H9 (cell line): Measurements from ENCODE around the gene FLOT2. TPM values are rescaled to one million over a fixed set of nuclear protein-coding genes. Genes with fewer than 3 reads are reported as not detected.

ENCODE experiments used
- DNase-seq: peaks from one replicate; pipeline ENCODE4 v3.0.0-alpha.2; 2017
- H2AFZ ChIP-seq: one replicate; pipeline ENCODE4 v1.6.1; 2013; ENCODE audit warnings: mild to moderate bottlenecking, low read length, control low read depth, moderate library complexity
- H2AK5ac ChIP-seq: 2 replicates; pipeline ENCODE4 v1.6.1; 2013; ENCODE audit warnings: low read length, control low read depth, mixed read lengths; ENCODE audit not compliant: insufficient read length
- H2BK120ac ChIP-seq: one replicate; pipeline ENCODE4 v1.6.1; 2013; ENCODE audit warnings: low read depth, mild to moderate bottlenecking, low read length, control low read depth, inconsistent platforms; ENCODE audit not compliant: poor library complexity, severe bottlenecking
- H2BK12ac ChIP-seq: 2 replicates; pipeline ENCODE4 v1.6.1; 2013; ENCODE audit warnings: low read length, control low read depth, mixed read lengths, low read depth; ENCODE audit not compliant: insufficient read length
- H2BK15ac ChIP-seq: 2 replicates; pipeline ENCODE4 v1.6.1; 2013; ENCODE audit warnings: low read depth, low read length, control low read depth
- H2BK20ac ChIP-seq: one replicate; pipeline ENCODE4 v1.6.1; 2013; ENCODE audit warnings: low read depth, mild to moderate bottlenecking, low read length, control low read depth, inconsistent platforms; ENCODE audit not compliant: poor library complexity, severe bottlenecking
- H2BK5ac ChIP-seq: 2 replicates; pipeline ENCODE4 v1.6.1; 2013; ENCODE audit warnings: low read length, control low read depth, mixed read lengths; ENCODE audit not compliant: insufficient read length
- H3K14ac ChIP-seq: 2 replicates; pipeline ENCODE4 v1.6.1; 2013; ENCODE audit warnings: low read length, control low read depth; ENCODE audit not compliant: insufficient read depth
- H3K18ac ChIP-seq: 2 replicates; pipeline ENCODE4 v1.6.1; 2013; ENCODE audit warnings: low read depth, mild to moderate bottlenecking, mixed read lengths, low read length, control low read depth; ENCODE audit not compliant: insufficient read length
- H3K23ac ChIP-seq: 2 replicates; pipeline ENCODE4 v1.6.1; 2013; ENCODE audit warnings: low read length, control low read depth, mixed read lengths, low read depth; ENCODE audit not compliant: insufficient read length
- H3K23me2 ChIP-seq: 2 replicates; pipeline ENCODE4 v1.6.1; 2013; ENCODE audit warnings: low read depth, mild to moderate bottlenecking, mixed read lengths, low read length, control low read depth; ENCODE audit not compliant: insufficient read length, poor library complexity, severe bottlenecking
- H3K27ac ChIP-seq: 2 replicates; pipeline ENCODE4 v1.5.1; 2013; ENCODE audit warnings: low read length, control low read depth, mixed read lengths, low read depth; ENCODE audit not compliant: insufficient read length
- H3K27me3 ChIP-seq: 2 replicates; pipeline ENCODE4 v1.6.1; 2013; ENCODE audit warnings: low read length, control low read depth, inconsistent platforms; ENCODE audit not compliant: insufficient read depth
- H3K4ac ChIP-seq: 2 replicates; pipeline ENCODE4 v1.6.1; 2013; ENCODE audit warnings: low read depth, mild to moderate bottlenecking, control low read depth, inconsistent platforms, low read length, moderate library complexity
- H3K4me1 ChIP-seq: 2 replicates; pipeline ENCODE4 v1.6.1; 2013; ENCODE audit warnings: low read length, control low read depth, inconsistent platforms; ENCODE audit not compliant: insufficient read depth
- H3K4me2 ChIP-seq: 2 replicates; pipeline ENCODE4 v1.6.1; 2013; ENCODE audit warnings: low read length, control low read depth, mixed read lengths; ENCODE audit not compliant: insufficient read length, insufficient read depth
- H3K56ac ChIP-seq: 2 replicates; pipeline ENCODE4 v1.6.1; 2013; ENCODE audit warnings: low read depth, mild to moderate bottlenecking, mixed read lengths, low read length, control low read depth; ENCODE audit not compliant: insufficient read length
- H3K79me1 ChIP-seq: 2 replicates; pipeline ENCODE4 v1.6.1; 2013; ENCODE audit warnings: low read depth, mild to moderate bottlenecking, moderate library complexity, low read length, control low read depth, inconsistent platforms; ENCODE audit not compliant: insufficient read depth, poor library complexity, severe bottlenecking
- H3K79me2 ChIP-seq: 2 replicates; pipeline ENCODE4 v1.6.1; 2013; ENCODE audit warnings: low read length, control low read depth, inconsistent platforms; ENCODE audit not compliant: insufficient read depth
- H3K9ac ChIP-seq: 2 replicates; pipeline ENCODE4 v1.6.1; 2013; ENCODE audit warnings: low read length, control low read depth, mixed read lengths; ENCODE audit not compliant: insufficient read length; ENCODE audit errors: extremely low read depth
- H3K9me3 ChIP-seq: one replicate; pipeline ENCODE4 v1.6.1; 2013; ENCODE audit warnings: low read depth, low read length, inconsistent platforms; ENCODE audit not compliant: control insufficient read depth
- H3T11ph ChIP-seq: one replicate; pipeline ENCODE4 v1.6.1; 2013; ENCODE audit warnings: mild to moderate bottlenecking, low read length, control low read depth, inconsistent platforms
- H4K20me1 ChIP-seq: one replicate; pipeline ENCODE4 v1.6.1; 2013; ENCODE audit not compliant: control insufficient read depth, insufficient read length, insufficient read depth
- H4K5ac ChIP-seq: 2 replicates; pipeline ENCODE4 v1.6.1; 2013; ENCODE audit warnings: low read depth, mild to moderate bottlenecking, mixed read lengths, low read length, control low read depth; ENCODE audit not compliant: insufficient read length
- H4K8ac ChIP-seq: replicated peaks from 2 replicates; pipeline ENCODE4 v1.6.1; 2013; ENCODE audit warnings: low read length, control low read depth, mixed read lengths, low read depth; ENCODE audit not compliant: insufficient read length
- H4K91ac ChIP-seq: 2 replicates; pipeline ENCODE4 v1.6.1; 2013; ENCODE audit warnings: low read depth, mild to moderate bottlenecking, moderate library complexity, mixed read lengths, low read length, control low read depth; ENCODE audit not compliant: insufficient read length
- H3K27ac Mint-ChIP-seq, 3 experiments: 2 replicates in 2 of 3; 3 replicates in 1 of 3; pipeline ENCODE4 v1.8.0; 2020 to 2021; ENCODE audit warnings: mixed read lengths in 3 of 3, mild to moderate bottlenecking in 1 of 3, moderate library complexity in 1 of 3
- H3K27me3 Mint-ChIP-seq: 2 replicates; pipeline ENCODE4 v1.8.0; 2021; ENCODE audit warnings: low read depth, mild to moderate bottlenecking, moderate library complexity, mixed read lengths
- H3K36me3 Mint-ChIP-seq, 3 experiments: 2 replicates in 2 of 3; 3 replicates in 1 of 3; pipeline ENCODE4 v1.8.0; 2020 to 2021; ENCODE audit warnings: low read depth in 3 of 3, mixed read lengths in 3 of 3; ENCODE audit not compliant: insufficient read depth in 1 of 3
- H3K4me1 Mint-ChIP-seq, 2 experiments: 2 replicates each; pipeline ENCODE4 v1.8.0; 2020; ENCODE audit warnings: mixed read lengths in 2 of 2
- H3K4me3 Mint-ChIP-seq, 2 experiments: 2 replicates in 1 of 2; 3 replicates in 1 of 2; pipeline ENCODE4 v1.8.0; 2020 to 2021; ENCODE audit warnings: mild to moderate bottlenecking in 2 of 2, mixed read lengths in 2 of 2, moderate library complexity in 1 of 2
- H3K9me3 Mint-ChIP-seq, 2 experiments: 2 replicates in 1 of 2; 3 replicates in 1 of 2; pipeline ENCODE4 v1.8.0; 2020; ENCODE audit warnings: mild to moderate bottlenecking in 2 of 2, mixed read lengths in 2 of 2, moderate library complexity in 1 of 2
- WGBS: extraction: QIAGEN DNeasy Blood & Tissue Kit; methylation state at CpG from one replicate; pipeline ENCODE4 v1.1.7; 2013; ENCODE audit warnings: missing lambda C conversion rate, low lambda C conversion rate, mixed read lengths; ENCODE audit not compliant: insufficient read length; ENCODE audit errors: extremely low coverage; 5-methylcytosine and 5-hydroxymethylcytosine counted together
- total RNA-seq: library from RNA; stranded (reverse); gene quantifications from 2 replicates; pipeline ENCODE4 v1.2.1, GENCODE V29; 2021
- TF ChIP-seq, protein P1 (sequence below): fragments of 200-600 bp; sonication (generic); conservative IDR thresholded peaks from 3 replicates; pipeline ENCODE4 v1.8.0; 2021; ENCODE audit warnings: antibody characterized with exemption, mild to moderate bottlenecking

FLOT2 gene
- total RNA-seq, 1 experiment from 2014 or later: 173 TPM

DNA sequence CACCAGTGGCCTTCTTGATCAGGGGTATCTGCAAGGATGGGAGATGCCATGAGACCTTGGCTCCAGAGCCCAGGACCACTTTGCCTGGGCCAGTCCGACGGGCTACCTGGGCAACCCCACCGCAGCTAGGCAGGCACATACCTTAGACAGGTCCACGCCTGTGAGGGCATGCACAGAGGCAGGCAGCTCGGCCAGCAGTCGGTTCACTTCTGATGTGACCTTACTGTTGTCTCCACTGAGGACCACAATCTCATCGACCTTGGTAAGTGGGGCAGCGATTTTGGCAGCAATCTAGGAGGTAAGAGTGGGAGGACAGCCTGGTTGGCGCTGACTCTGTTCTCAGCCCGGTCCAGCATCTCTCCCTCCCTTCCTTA is 17.0 kb downstream of the FLOT2 start:
- Histone ChIP-seq H2AFZ (no peak overlapping the region), H3K23me2 (no peaks in the 10 kb centered on the region), H3T11ph (no peak overlapping the region), H4K5ac (no peak overlapping the region), H3K9ac (no peak overlapping the region), H3K14ac (no peak overlapping the region), H3K27ac (no peak overlapping the region), H3K79me1 (no peaks in the 10 kb centered on the region), H2BK20ac (no peak overlapping the region), H3K56ac (no peak overlapping the region), H2AK5ac (no peak overlapping the region), H3K23ac (no peak overlapping the region), H3K9me3 (no peaks in the 10 kb centered on the region), H4K91ac (no peak overlapping the region), H3K4ac (no peak overlapping the region), H4K20me1 (no peaks in the 10 kb centered on the region), H4K8ac (no peak overlapping the region), H2BK5ac (no peak overlapping the region), H3K27me3 (no peaks in the 10 kb centered on the region), H3K18ac (no peak overlapping the region), H2BK12ac (no peak overlapping the region), H2BK15ac (no peak overlapping the region), H3K79me2 (no peaks in the 10 kb centered on the region), H2BK120ac (no peak overlapping the region), H3K4me1 (no peaks in the 10 kb centered on the region), H3K4me2 (no peak overlapping the region)
- Mint-ChIP-seq H3K27me3 (no peaks in the 10 kb centered on the region), H3K9me3 (peaks cover 4 to 6% of the 10 kb centered on the region in 2 experiments; a peak in 3 of 5 replicates), H3K4me1 (peaks cover 6 to 8% of the 10 kb centered on the region in 2 experiments), H3K4me3 (no peak overlapping the region; a peak in 1 of 5 replicates), H3K27ac (no peak overlapping the region), H3K36me3 (peaks cover 29 to 70% (median 66%) of the 10 kb centered on the region in 3 experiments; a peak in 6 of 7 replicates)
- no CpG with 5 or more reads among the region's 10 CpGs for WGBS
- no peak for DNase-seq
- TF ChIP-seq, protein P1, sequence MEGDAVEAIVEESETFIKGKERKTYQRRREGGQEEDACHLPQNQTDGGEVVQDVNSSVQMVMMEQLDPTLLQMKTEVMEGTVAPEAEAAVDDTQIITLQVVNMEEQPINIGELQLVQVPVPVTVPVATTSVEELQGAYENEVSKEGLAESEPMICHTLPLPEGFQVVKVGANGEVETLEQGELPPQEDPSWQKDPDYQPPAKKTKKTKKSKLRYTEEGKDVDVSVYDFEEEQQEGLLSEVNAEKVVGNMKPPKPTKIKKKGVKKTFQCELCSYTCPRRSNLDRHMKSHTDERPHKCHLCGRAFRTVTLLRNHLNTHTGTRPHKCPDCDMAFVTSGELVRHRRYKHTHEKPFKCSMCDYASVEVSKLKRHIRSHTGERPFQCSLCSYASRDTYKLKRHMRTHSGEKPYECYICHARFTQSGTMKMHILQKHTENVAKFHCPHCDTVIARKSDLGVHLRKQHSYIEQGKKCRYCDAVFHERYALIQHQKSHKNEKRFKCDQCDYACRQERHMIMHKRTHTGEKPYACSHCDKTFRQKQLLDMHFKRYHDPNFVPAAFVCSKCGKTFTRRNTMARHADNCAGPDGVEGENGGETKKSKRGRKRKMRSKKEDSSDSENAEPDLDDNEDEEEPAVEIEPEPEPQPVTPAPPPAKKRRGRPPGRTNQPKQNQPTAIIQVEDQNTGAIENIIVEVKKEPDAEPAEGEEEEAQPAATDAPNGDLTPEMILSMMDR: no peak
